ENCODE measurements around the gene PHKB. TPM values are rescaled to one million over a fixed set of nuclear protein-coding genes. Genes with fewer than 3 reads are reported as not detected.

Gene PHKB
- total and polyA plus RNA-seq, 2 of the 8 experiments (the other 6 are each of a cell fraction or from before 2014, with no cell fraction given), result 18.6 to 38.3 TPM

GRCh38 chr16:47523342-47524006, 62.3 kb downstream of the PHKB start:
- no peaks in the 10 kb centered on the region for H3K79me1 ChIP-seq (ENCODE audit: low read depth, low read length)
- H3K4me3 ChIP-seq (ENCODE audit: extremely low read depth in 1 of 4, insufficient read depth in 2 of 4, low read depth in 3 of 4, low read length in 4 of 4), result no peak overlapping the region
- H3K9me3 ChIP-seq (ENCODE audit: insufficient read depth in 2 of 2, low read depth in 1 of 2, low read length in 1 of 2), result no peaks in the 10 kb centered on the region
- no peak overlapping the region for H3K56ac ChIP-seq (replicated peaks; ENCODE audit: insufficient read length, low read depth, low read length)
- no peak overlapping the region for H3K23ac ChIP-seq (ENCODE audit: insufficient read length)
- H2BK12ac ChIP-seq (ENCODE audit: low read depth, low read length), result no peak overlapping the region
- no peak overlapping the region for H3K27ac ChIP-seq (ENCODE audit: low read depth, low read length)
- H2BK120ac ChIP-seq (replicated peaks; ENCODE audit: low read depth, low read length), result no peak overlapping the region
- ChIA-PET CTCF (ENCODE audit: partially characterized antibody) (interaction anchor here (0.5 kb wide), 1 partner anchor 220 kb away, joined by 3 read pairs; no protein-coding TSS in a partner anchor), POLR2A (ENCODE audit: partially characterized antibody) (interaction anchor here (1.1 kb wide), 1 partner anchor 63 kb away, joined by 3 read pairs; the partner anchor contains the start of genes ITFG1 and PHKB)
- TF ChIP-seq EZH2 (IDR thresholded peaks at IDR 0.05; ENCODE audit: low read depth, low read length, severe bottlenecking), result no peak
- no peak for TF ChIP-seq POLR2A (IDR thresholded peaks at IDR 0.05; ENCODE audit: control extremely low read depth in 1 of 2, low read depth in 2 of 2, low read length in 2 of 2)
- H2BK20ac ChIP-seq (ENCODE audit: low read length), result no peak overlapping the region
- no peak overlapping the region for H3K9ac ChIP-seq (replicated peaks in 1 of 4; ENCODE audit: extremely low read depth in 1 of 4, low read depth in 3 of 4, low read length in 3 of 4)
- H2BK15ac ChIP-seq (ENCODE audit: low read length), result no peak overlapping the region
- no peaks in the 10 kb centered on the region; a peak in 1 of 7 replicates for H3K4me1 ChIP-seq (replicated peaks in 1 of 4; ENCODE audit: control insufficient read depth in 3 of 4, insufficient read depth in 4 of 4, low read length in 3 of 4)
- no peak for FAIRE-seq
- no peak overlapping the region for H2AK5ac ChIP-seq (ENCODE audit: low read depth, low read length)
- no peak overlapping the region for H3K4ac ChIP-seq (replicated peaks; ENCODE audit: insufficient read length, low read depth, low read length)
- H4K20me1 ChIP-seq (replicated peaks in 1 of 2; ENCODE audit: control insufficient read depth in 1 of 2, insufficient read depth in 2 of 2, low read length in 2 of 2), result no peaks in the 10 kb centered on the region
- H3K18ac ChIP-seq (ENCODE audit: extremely low read depth, low read length), result no peak overlapping the region
- H3K23me2 ChIP-seq (ENCODE audit: low read depth, low read length), result no peaks in the 10 kb centered on the region
- no peak overlapping the region for H4K91ac ChIP-seq (replicated peaks; ENCODE audit: insufficient read length, low read length)
- 81% methylated on average over 2 of the region's 2 CpGs; no CpG with 5 or more reads in 1 of the 2 experiments for WGBS, 2 experiments (ENCODE audit: extremely low coverage in 1 of 2, insufficient coverage in 1 of 2, insufficient read length in 1 of 2, insufficient replicate concordance in 2 of 2, low coverage in 1 of 2, low lambda C conversion rate in 2 of 2, missing lambda C conversion rate in 1 of 2)
- H3K79me2 ChIP-seq (ENCODE audit: control insufficient read depth in 1 of 2, insufficient read depth in 2 of 2, low read length in 2 of 2), result no peaks in the 10 kb centered on the region
- H4K8ac ChIP-seq (ENCODE audit: extremely low read depth, insufficient read depth, low read length), result no peak overlapping the region
- no peaks in the 10 kb centered on the region for H3K36me3 ChIP-seq (ENCODE audit: control insufficient read depth in 2 of 4, insufficient read depth in 4 of 4, low read length in 3 of 4)
- H3K4me2 ChIP-seq (ENCODE audit: insufficient read depth in 1 of 2, low read depth in 2 of 2, low read length in 2 of 2), result no peak overlapping the region
- DNase-seq (ENCODE audit: low read depth in 1 of 2, low spot score in 2 of 2), result no peak
- H2AFZ ChIP-seq (ENCODE audit: low read length), result no peak overlapping the region
- no peak overlapping the region for H2BK5ac ChIP-seq (ENCODE audit: low read depth, low read length)
- no peaks in the 10 kb centered on the region for H3K27me3 ChIP-seq (replicated peaks in 1 of 4; ENCODE audit: control insufficient read depth in 3 of 4, extremely low read depth in 1 of 4, insufficient read depth in 3 of 4, low read length in 3 of 4)
- no peak overlapping the region for H4K5ac ChIP-seq (ENCODE audit: insufficient read length, low read depth, low read length)
- no peak overlapping the region for H3K14ac ChIP-seq (ENCODE audit: insufficient read length)

All from H1 (cell line).